Panc1 (cell line): Measurements from ENCODE around the gene MTFP1.

Experiments used
- CTCF ChIP-seq: fragments of 450-650 bp; IDR thresholded peaks from 2 replicates; pipeline ENCODE4 v1.5.1; 2017; ENCODE audit warnings: mild to moderate bottlenecking
- POLR2AphosphoS5 ChIP-seq: IDR thresholded peaks from 2 replicates; pipeline ENCODE4 v1.6.1; 2012; ENCODE audit warnings: mild to moderate bottlenecking, low read depth, low read length, moderate library complexity
- REST ChIP-seq, 2 experiments: IDR thresholded peaks; 2 replicates each; pipeline ENCODE4 v1.6.1; 2011 to 2012; ENCODE audit warnings: low read depth in 2 of 2, control low read depth in 1 of 2, low read length in 1 of 2, mild to moderate bottlenecking in 1 of 2, moderate library complexity in 1 of 2; ENCODE audit not compliant: insufficient read depth in 1 of 2
- SIN3A ChIP-seq: IDR thresholded peaks from 2 replicates; pipeline ENCODE4 v1.6.1; 2012; ENCODE audit warnings: low read depth, mild to moderate bottlenecking, low read length, moderate library complexity, borderline replicate concordance; ENCODE audit not compliant: insufficient read depth

- no peak for TF ChIP-seq CTCF
- TF ChIP-seq POLR2AphosphoS5: no peak
- no peak for TF ChIP-seq SIN3A
- TF ChIP-seq REST (IDR thresholded peaks at IDR 0.05; ENCODE audit: insufficient read depth in 1 of 2, low read depth in 2 of 2, low read length in 1 of 2): no peak
Measured at GRCh38 chr22:30380011-30380410, 45.6 kb upstream of the MTFP1 start.
